Smooth muscle cell (in vitro differentiated cells): Measurements from ENCODE around the gene CD164L2. TPM values are rescaled to one million over a fixed set of nuclear protein-coding genes. Genes with fewer than 3 reads are reported as not detected.
A peak's percentile ranks its signal among the peaks of the same experiment; 100 is the strongest.

Experiments used
- DNase-seq: peaks from one replicate; lab custom pipeline; 2025; ENCODE audit not compliant: unreplicated experiment; lab: John Stamatoyannopoulos, UW
- H2AFZ ChIP-seq: fragments of 200-600 bp; sonication (generic); 2 replicates; pipeline ENCODE4 v1.6.0; 2016; ENCODE audit warnings: antibody characterized with exemption, low read depth, mild to moderate bottlenecking
- H3F3A ChIP-seq: fragments of 200-600 bp; sonication (generic); 2 replicates; pipeline ENCODE4 v1.6.0; 2017; ENCODE audit warnings: antibody characterized with exemption, low read depth
- H3K27ac ChIP-seq: fragments of 200-600 bp; sonication (generic); 2 replicates; pipeline ENCODE4 v1.5.1; 2016; ENCODE audit warnings: low read depth, mild to moderate bottlenecking
- H3K27me3 ChIP-seq: fragments of 200-600 bp; sonication (generic); 2 replicates; pipeline ENCODE4 v1.6.1; 2016; ENCODE audit warnings: low read depth, mild to moderate bottlenecking
- H3K36me3 ChIP-seq: fragments of 200-600 bp; sonication (generic); 2 replicates; pipeline ENCODE4 v1.5.1; 2016; ENCODE audit warnings: low read depth
- H3K4me1 ChIP-seq: fragments of 200-600 bp; sonication (generic); 2 replicates; pipeline ENCODE4 v1.5.1; 2016; ENCODE audit warnings: low read depth
- H3K4me2 ChIP-seq: fragments of 200-600 bp; sonication (generic); 2 replicates; pipeline ENCODE4 v1.6.0; 2016; ENCODE audit warnings: mild to moderate bottlenecking
- H3K4me3 ChIP-seq: fragments of 200-600 bp; sonication (generic); 2 replicates; pipeline ENCODE4 v1.5.1; 2016; ENCODE audit warnings: mild to moderate bottlenecking
- H3K79me2 ChIP-seq: fragments of 200-600 bp; sonication (generic); 2 replicates; pipeline ENCODE4 v1.6.0; 2016; ENCODE audit warnings: low read depth, mild to moderate bottlenecking
- H3K9ac ChIP-seq: fragments of 200-600 bp; sonication (generic); 2 replicates; pipeline ENCODE4 v1.6.0; 2016; ENCODE audit warnings: low read depth
- H3K9me3 ChIP-seq: fragments of 200-600 bp; sonication (generic); replicated peaks from 2 replicates; pipeline ENCODE4 v1.5.1; 2016; ENCODE audit warnings: low read depth
- H4K20me1 ChIP-seq: fragments of 200-600 bp; sonication (generic); 2 replicates; pipeline ENCODE4 v1.6.0; 2016; ENCODE audit warnings: low read depth
- WGBS: methylation state at CpG from one replicate; pipeline ENCODE4 v1.1.7; 2016; ENCODE audit warnings: low lambda C conversion rate; 5-methylcytosine and 5-hydroxymethylcytosine counted together
- polyA plus RNA-seq: library from polyadenylated mRNA; unstranded; fragments of >200 nt; fragmentation: Nextera tagmentation; extraction: Ambion mirVana; gene quantifications from 2 replicates; pipeline ENCODE4 v1.2.1, GENCODE V29; 2016
- total RNA-seq: library from RNA; depleted of rRNA; stranded (reverse); fragments of >200 nt; gene quantifications from 2 replicates; pipeline ENCODE4 v1.2.3, GENCODE V29; 2014
- TF ChIP-seq, protein P1 (sequence below): fragments of 200-600 bp; sonication (generic); IDR thresholded peaks from 2 replicates; pipeline ENCODE4 v1.5.1; 2017; ENCODE audit warnings: borderline replicate concordance, mild to moderate bottlenecking, antibody characterized with exemption; ENCODE audit not compliant: insufficient read depth, poor library complexity, severe bottlenecking

The CD164L2 gene
- total and polyA plus RNA-seq, 2 experiments from 2014 or later: 0.31 to 0.45 TPM

DNA sequence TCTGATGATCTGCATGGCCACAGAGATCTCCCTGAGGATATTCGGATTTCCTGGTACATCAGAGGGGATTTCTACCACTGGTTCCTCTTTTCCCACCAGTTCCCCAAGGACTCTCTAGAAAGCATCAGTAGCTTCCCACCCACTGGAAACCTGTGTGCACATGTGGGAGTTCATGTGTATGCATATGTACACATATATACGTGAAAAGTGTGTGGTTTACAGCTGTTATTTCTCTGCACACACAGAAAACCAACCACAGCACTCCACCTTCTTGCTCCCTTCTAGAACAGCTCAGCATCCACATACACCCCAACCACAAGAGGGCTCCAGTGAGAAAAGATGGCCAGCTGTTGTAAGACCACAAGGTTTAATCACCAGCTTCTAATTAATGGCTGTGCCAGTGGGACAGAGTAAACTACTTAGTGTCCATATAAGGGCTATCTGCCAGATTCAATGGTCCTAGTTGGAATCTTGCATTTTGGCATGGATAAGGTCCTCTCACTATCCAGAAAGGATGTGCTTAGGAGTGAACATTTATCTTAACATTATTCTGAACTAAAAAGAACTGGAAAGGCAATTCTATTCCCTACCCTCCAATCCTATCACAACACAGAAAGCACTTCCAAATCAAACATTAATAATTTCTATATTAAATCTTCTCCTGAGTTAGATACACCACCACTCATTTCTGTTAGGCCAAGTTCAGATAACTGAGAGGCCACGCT is 33.4 kb upstream of the CD164L2 start:
- Histone ChIP-seq H3K4me3 (no peak overlapping the region), H3F3A (peaks cover 16% of the 10 kb centered on the region), H4K20me1 (no peaks in the 10 kb centered on the region), H3K36me3 (peaks cover 12% of the 10 kb centered on the region), H3K4me1 (peaks cover 20% of the 10 kb centered on the region), H2AFZ (no peak overlapping the region), H3K9me3 (no peaks in the 10 kb centered on the region), H3K79me2 (peaks cover 24% of the 10 kb centered on the region), H3K27ac (no peak overlapping the region), H3K27me3 (no peaks in the 10 kb centered on the region), H3K4me2 (no peak overlapping the region), H3K9ac (no peak overlapping the region)
- WGBS: 90% methylated on average over 3 of the region's 3 CpGs
- TF ChIP-seq, protein P1, sequence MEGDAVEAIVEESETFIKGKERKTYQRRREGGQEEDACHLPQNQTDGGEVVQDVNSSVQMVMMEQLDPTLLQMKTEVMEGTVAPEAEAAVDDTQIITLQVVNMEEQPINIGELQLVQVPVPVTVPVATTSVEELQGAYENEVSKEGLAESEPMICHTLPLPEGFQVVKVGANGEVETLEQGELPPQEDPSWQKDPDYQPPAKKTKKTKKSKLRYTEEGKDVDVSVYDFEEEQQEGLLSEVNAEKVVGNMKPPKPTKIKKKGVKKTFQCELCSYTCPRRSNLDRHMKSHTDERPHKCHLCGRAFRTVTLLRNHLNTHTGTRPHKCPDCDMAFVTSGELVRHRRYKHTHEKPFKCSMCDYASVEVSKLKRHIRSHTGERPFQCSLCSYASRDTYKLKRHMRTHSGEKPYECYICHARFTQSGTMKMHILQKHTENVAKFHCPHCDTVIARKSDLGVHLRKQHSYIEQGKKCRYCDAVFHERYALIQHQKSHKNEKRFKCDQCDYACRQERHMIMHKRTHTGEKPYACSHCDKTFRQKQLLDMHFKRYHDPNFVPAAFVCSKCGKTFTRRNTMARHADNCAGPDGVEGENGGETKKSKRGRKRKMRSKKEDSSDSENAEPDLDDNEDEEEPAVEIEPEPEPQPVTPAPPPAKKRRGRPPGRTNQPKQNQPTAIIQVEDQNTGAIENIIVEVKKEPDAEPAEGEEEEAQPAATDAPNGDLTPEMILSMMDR: peak; percentile 56
- DNase-seq: no peak

DNA sequence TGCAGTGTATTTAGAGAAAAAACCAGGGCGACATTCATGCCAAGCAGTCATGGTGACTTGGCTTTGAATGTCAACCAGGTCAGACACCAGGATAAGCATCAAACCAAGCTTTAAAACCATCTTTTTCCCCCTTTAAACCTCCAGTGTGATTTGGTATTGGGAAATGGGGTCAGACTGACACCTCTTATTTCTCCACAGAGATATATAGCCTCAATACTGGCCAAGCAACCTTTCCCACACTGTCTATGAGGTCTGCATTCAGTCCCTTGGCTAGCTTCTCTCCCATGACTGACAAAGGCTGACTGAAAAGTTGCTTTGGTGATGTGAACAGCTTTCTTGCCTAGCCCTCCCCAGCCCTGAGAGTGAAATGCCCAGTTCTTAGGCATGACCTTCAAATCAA is 31.0 kb upstream of the CD164L2 start:
- H3K4me1 ChIP-seq: peaks cover 12% of the 10 kb centered on the region
- peaks cover 5% of the 10 kb centered on the region for H3F3A ChIP-seq
- 96% methylated on average over 1 of the region's 1 CpG for WGBS
- H3K9ac ChIP-seq: no peak overlapping the region
- TF ChIP-seq, protein P1: no peak
- H3K79me2 ChIP-seq: peaks cover 6% of the 10 kb centered on the region
- DNase-seq: no peak
- H4K20me1 ChIP-seq: no peaks in the 10 kb centered on the region
- no peaks in the 10 kb centered on the region for H3K27me3 ChIP-seq
- H3K4me2 ChIP-seq: no peak overlapping the region
- H3K27ac ChIP-seq: no peak overlapping the region
- H2AFZ ChIP-seq: no peak overlapping the region
- no peaks in the 10 kb centered on the region for H3K9me3 ChIP-seq
- H3K36me3 ChIP-seq: peaks cover 12% of the 10 kb centered on the region
- H3K4me3 ChIP-seq: no peak overlapping the region

DNA sequence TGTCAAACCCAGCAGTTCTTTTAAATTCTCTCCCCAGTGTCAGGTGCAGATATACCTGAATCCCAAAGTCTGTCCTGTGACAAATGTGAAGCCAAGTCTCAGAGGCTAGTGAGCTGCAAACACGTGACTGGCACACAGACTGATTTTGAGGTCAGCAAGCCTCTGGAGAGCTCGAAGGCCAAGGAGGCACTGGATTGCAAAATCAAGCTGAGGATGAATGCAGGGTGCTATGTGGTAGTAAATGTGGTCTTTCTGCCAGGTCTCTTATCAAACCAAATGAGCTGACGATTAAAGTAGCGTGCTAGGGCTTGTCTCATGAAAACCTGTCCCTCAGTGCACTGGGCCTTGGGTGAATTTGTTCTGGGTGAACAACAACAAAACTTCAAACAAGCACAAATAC is 29.9 kb upstream of the CD164L2 start:
- Histone ChIP-seq H2AFZ (no peak overlapping the region), H3F3A (no peaks in the 10 kb centered on the region), H3K27me3 (no peaks in the 10 kb centered on the region), H4K20me1 (no peaks in the 10 kb centered on the region), H3K4me3 (no peak overlapping the region), H3K27ac (no peak overlapping the region), H3K9me3 (no peaks in the 10 kb centered on the region), H3K4me2 (no peak overlapping the region), H3K9ac (no peak overlapping the region), H3K79me2 (peaks cover 6% of the 10 kb centered on the region), H3K4me1 (peaks cover 2% of the 10 kb centered on the region), H3K36me3 (peaks cover 12% of the 10 kb centered on the region)
- TF ChIP-seq, protein P1: no peak
- 85% methylated on average over 4 of the region's 4 CpGs for WGBS
- DNase-seq: no peak

DNA sequence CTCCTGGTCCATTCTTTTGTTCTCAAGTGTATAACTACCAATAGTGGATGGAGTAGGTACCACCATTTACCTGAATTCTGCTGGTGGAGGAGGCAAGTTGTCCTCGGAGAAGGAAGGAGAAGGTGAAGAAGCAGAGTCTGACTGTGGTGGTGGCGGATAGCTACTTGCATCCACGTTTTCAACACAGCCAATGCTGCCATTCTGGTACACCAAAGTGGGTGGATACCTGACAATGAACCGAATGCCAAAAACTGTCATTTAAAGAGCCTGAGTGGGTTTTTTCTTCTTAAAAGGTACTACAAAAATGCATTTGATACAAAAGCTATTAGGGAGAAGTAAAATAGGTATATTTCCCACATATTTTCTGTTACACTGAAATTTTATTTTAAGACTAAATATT is 29.4 kb upstream of the CD164L2 start:
- Histone ChIP-seq H3K4me1 (no peaks in the 10 kb centered on the region), H3K36me3 (peaks cover 12% of the 10 kb centered on the region), H3K79me2 (peaks cover 6% of the 10 kb centered on the region), H3K9me3 (no peaks in the 10 kb centered on the region), H3K27me3 (no peaks in the 10 kb centered on the region), H2AFZ (no peak overlapping the region), H4K20me1 (no peaks in the 10 kb centered on the region), H3F3A (no peaks in the 10 kb centered on the region), H3K4me2 (no peak overlapping the region), H3K27ac (no peak overlapping the region), H3K4me3 (no peak overlapping the region), H3K9ac (no peak overlapping the region)
- WGBS: 93% methylated on average over 4 of the region's 4 CpGs
- TF ChIP-seq, protein P1: no peak
- no peak for DNase-seq
